A673 (cell line): ENCODE data around the gene PRKAA1. TPM values are rescaled to one million over a fixed set of nuclear protein-coding genes. Genes with fewer than 3 reads are reported as not detected.
"Not testable (repeated sequence)": the region's sequence is repeated elsewhere in the genome, so short reads cannot be mapped to it uniquely, and the experiment has no call there.

ENCODE experiments used
- BruUV-seq: library from RNA; stranded (reverse); fragments of 400-500 nt; replicated peaks from 2 replicates; lab custom pipeline; 2021; lab: Mats Ljungman, UMichigan
- CTCF ChIA-PET: fragments of 300-600 bp; sonication (Branson Sonifier 250); formaldehyde crosslinking; loops from one replicate; lab custom pipeline; 2022; ENCODE audit warnings: antibody characterized with exemption; lab: Charles Lee
- POLR2A ChIA-PET: fragments of 300-600 bp; sonication (Branson Sonifier 250); formaldehyde crosslinking; loops from one replicate; lab custom pipeline; 2022; ENCODE audit warnings: antibody characterized with exemption; ENCODE audit not compliant: low non-redundant PET; lab: Charles Lee
- DNase-seq: peaks from one replicate; pipeline ENCODE4 v3.0.0-alpha.2; 2015; ENCODE audit warnings: low spot score
- H3K27ac ChIP-seq: fragments of 200-600 bp; sonication (generic); 2 replicates; pipeline ENCODE4 v1.5.1; 2016; ENCODE audit warnings: mixed run types, low read depth, mild to moderate bottlenecking, mixed read lengths, antibody characterized with exemption, low read length; ENCODE audit not compliant: poor library complexity, severe bottlenecking
- H3K27me3 ChIP-seq: fragments of 200-600 bp; sonication (generic); replicated peaks from 2 replicates; pipeline ENCODE4 v1.6.1; 2017; ENCODE audit warnings: mixed run types, low read depth, mild to moderate bottlenecking, mixed read lengths, antibody characterized with exemption, low read length; ENCODE audit not compliant: insufficient read depth, poor library complexity
- H3K36me3 ChIP-seq: fragments of 200-600 bp; sonication (generic); 2 replicates; pipeline ENCODE4 v1.6.1; 2016; ENCODE audit warnings: mixed run types, mild to moderate bottlenecking, mixed read lengths, antibody characterized with exemption, low read length; ENCODE audit not compliant: insufficient read depth, poor library complexity, severe bottlenecking
- H3K4me1 ChIP-seq: fragments of 200-600 bp; sonication (generic); 2 replicates; pipeline ENCODE4 v1.6.1; 2017; ENCODE audit warnings: mixed run types, mild to moderate bottlenecking, mixed read lengths, antibody characterized with exemption, low read length; ENCODE audit not compliant: insufficient read depth, poor library complexity, severe bottlenecking
- H3K4me3 ChIP-seq: fragments of 200-600 bp; sonication (generic); 2 replicates; pipeline ENCODE4 v1.5.1; 2016; ENCODE audit warnings: low read depth, mixed run types, mild to moderate bottlenecking, mixed read lengths, low read length; ENCODE audit not compliant: poor library complexity, severe bottlenecking
- H3K9me3 ChIP-seq: fragments of 200-600 bp; sonication (generic); 2 replicates; pipeline ENCODE4 v1.6.1; 2016; ENCODE audit warnings: mixed run types, low read depth, mild to moderate bottlenecking, mixed read lengths, antibody characterized with exemption, low read length; ENCODE audit not compliant: poor library complexity, severe bottlenecking
- CTCF ChIP-seq: fragments of 300-800, 200-600 bp; sonication (generic); conservative IDR thresholded peaks from 2 replicates; pipeline ENCODE4 v1.5.1; 2017; ENCODE audit warnings: low read depth, mild to moderate bottlenecking, antibody characterized with exemption, low read length, moderate library complexity, mixed read lengths
- EZH2 ChIP-seq: fragments of 200-600 bp; sonication (generic); IDR thresholded peaks from 2 replicates; pipeline ENCODE4 v1.6.1; 2017; ENCODE audit warnings: borderline replicate concordance, low read depth, mild to moderate bottlenecking, mixed read lengths, antibody characterized with exemption, low read length; ENCODE audit not compliant: poor library complexity, severe bottlenecking
- intact Hi-C: fragments of 100-400 bp; cut with micrococcal nuclease; formaldehyde crosslinking; loops from one replicate; pipeline ENCODE4 v1.10.0; 2022; ENCODE audit not compliant: unreplicated experiment
- total RNA-seq: library from RNA; stranded (reverse); gene quantifications from 2 replicates; pipeline ENCODE4 v1.2.3, GENCODE V29; 2021

The PRKAA1 gene
- total RNA-seq, 1 experiment from 2014 or later = 114 TPM

GRCh38 chr5:40791715-40792139, 6.4 kb downstream of the PRKAA1 start:
- Histone ChIP-seq H3K4me1 (peaks cover 18% of the 10 kb centered on the region), H3K9me3 (peaks cover 13% of the 10 kb centered on the region), H3K36me3 (peaks cover 20% of the 10 kb centered on the region), H3K4me3 (no peak overlapping the region), H3K27me3 (no peaks in the 10 kb centered on the region), H3K27ac (no peak overlapping the region)
- intact Hi-C loops = loop anchor here (2.0 kb wide), 1 partner anchor 23 kb away; no protein-coding TSS in a partner anchor
- no peak for DNase-seq
- CTCF ChIA-PET = no interaction called here
- POLR2A ChIA-PET = no interaction called here
- TF ChIP-seq EZH2 (no peak), CTCF (no peak)
- BruUV-seq = no TSS peak

GRCh38 chr5:40790947-40791593, 7.1 kb downstream of the PRKAA1 start:
- peaks cover 20% of the 10 kb centered on the region for H3K36me3 ChIP-seq
- H3K27me3 ChIP-seq = no peaks in the 10 kb centered on the region
- H3K27ac ChIP-seq = no peak overlapping the region
- no peak for DNase-seq
- H3K9me3 ChIP-seq = peaks cover 13% of the 10 kb centered on the region
- peaks cover 14% of the 10 kb centered on the region for H3K4me1 ChIP-seq
- intact Hi-C loops = no loop called here
- ChIA-PET POLR2A (no interaction called here), CTCF (no interaction called here)
- no peak overlapping the region for H3K4me3 ChIP-seq
- TF ChIP-seq EZH2 = no peak
- TF ChIP-seq CTCF = no peak
- BruUV-seq = no TSS peak

GRCh38 chr5:40788941-40789340, 9.2 kb downstream of the PRKAA1 start:
- intact Hi-C loops = not testable (repeated sequence)

DNA sequence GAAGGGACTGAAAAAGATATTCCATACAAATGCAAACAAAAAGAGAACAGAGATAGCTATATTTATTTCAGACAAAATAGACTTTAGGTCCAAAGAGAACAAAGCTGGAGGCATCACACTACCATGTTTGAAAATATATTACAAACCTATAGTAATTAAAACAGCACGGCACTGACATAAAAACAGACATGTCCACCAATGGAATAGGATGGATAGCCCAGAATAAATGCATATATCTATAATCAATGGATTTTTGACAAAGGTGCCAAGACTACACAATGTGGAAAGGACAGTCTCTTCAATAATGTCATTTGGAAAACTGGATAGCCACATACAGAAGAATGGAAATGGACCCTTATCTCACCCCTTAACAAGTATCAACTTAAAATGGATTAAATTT, 10.2 kb downstream of the PRKAA1 start:
- peaks cover 14% of the 10 kb centered on the region for H3K36me3 ChIP-seq
- BruUV-seq = no TSS peak
- DNase-seq = no peak
- ChIA-PET POLR2A (no interaction called here), CTCF (no interaction called here)
- H3K27ac ChIP-seq = no peak overlapping the region
- peaks cover 22% of the 10 kb centered on the region for H3K4me1 ChIP-seq
- TF ChIP-seq EZH2 (no peak), CTCF (no peak)
- H3K27me3 ChIP-seq = no peaks in the 10 kb centered on the region
- intact Hi-C loops = no loop called here
- no peak overlapping the region for H3K4me3 ChIP-seq
- H3K9me3 ChIP-seq = peaks cover 13% of the 10 kb centered on the region

More at GRCh38 chr5:40788941-40789340, 9.2 kb downstream of the PRKAA1 start:
- CTCF ChIA-PET, H3K4me3 ChIP-seq, H3K27me3 ChIP-seq, DNase-seq, POLR2A ChIA-PET, H3K27ac ChIP-seq, BruUV-seq: not testable (repeated sequence)
- peaks cover 22% of the 10 kb centered on the region for H3K4me1 ChIP-seq
- H3K36me3 ChIP-seq = peaks cover 14% of the 10 kb centered on the region
- peaks cover 13% of the 10 kb centered on the region for H3K9me3 ChIP-seq

- CTCF ChIA-PET, H3K27me3 ChIP-seq, H3K4me3 ChIP-seq, intact Hi-C loops, H3K27ac ChIP-seq, BruUV-seq, DNase-seq: not testable (repeated sequence)
- peaks cover 14% of the 10 kb centered on the region for H3K36me3 ChIP-seq
- POLR2A ChIA-PET = interaction anchor here (0.6 kb wide), 2 partner anchors 125 to 1239 kb away, joined by 5 to 7 read pairs; no protein-coding TSS in a partner anchor
- peaks cover 13% of the 10 kb centered on the region for H3K9me3 ChIP-seq
- H3K4me1 ChIP-seq = peaks cover 22% of the 10 kb centered on the region
Measured at GRCh38 chr5:40786664-40787063, 11.5 kb downstream of the PRKAA1 start.
